ENCODE measurements around the gene WNT11.

The WNT11 gene

DNA sequence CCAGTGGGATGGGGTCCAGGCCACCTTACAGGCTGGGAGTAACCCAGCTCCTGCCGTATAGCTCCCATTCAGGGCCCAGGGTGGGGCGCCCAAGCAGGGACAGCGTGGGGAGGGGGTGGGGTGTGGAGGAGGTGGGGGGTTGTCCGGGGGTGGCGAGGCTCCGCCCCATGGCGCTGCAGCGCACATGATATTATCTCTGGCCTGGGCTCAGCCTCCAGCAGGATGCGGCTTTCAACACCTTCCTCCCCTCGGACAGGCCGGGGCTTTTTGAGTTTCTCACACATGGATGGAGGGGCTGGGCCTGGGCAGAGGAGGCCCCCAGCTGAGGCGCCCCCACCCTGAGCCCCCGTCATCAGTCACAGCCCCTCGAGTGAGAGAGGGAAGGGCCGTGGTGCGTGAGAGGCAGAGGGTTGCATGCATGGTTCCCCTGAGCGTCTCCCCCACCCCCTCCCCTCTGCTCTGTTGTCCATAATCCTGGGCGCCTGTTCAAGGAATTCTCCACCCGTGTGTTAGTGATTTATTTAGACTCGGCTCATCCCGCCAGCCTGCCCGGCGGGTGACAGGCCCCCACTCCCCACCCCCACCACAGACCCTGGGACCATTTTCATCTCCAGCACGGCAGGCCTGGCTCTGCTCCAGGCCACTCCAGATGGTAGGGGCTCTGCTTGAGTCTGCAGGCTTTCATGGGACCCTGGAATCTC, 44.9 kb downstream of the WNT11 start:
- DNase-seq (ENCODE audit: extremely low read depth, low read depth): no peak
- TF ChIP-seq CTCF (IDR thresholded peaks at IDR 0.05; ENCODE audit: low read depth, low read length): no peak

GRCh38 chr11:76160856-76161255, 45.4 kb downstream of the WNT11 start:
- DNase-seq (ENCODE audit: extremely low read depth, low read depth): no peak
- TF ChIP-seq CTCF (IDR thresholded peaks at IDR 0.05; ENCODE audit: low read depth, low read length): no peak

DNA sequence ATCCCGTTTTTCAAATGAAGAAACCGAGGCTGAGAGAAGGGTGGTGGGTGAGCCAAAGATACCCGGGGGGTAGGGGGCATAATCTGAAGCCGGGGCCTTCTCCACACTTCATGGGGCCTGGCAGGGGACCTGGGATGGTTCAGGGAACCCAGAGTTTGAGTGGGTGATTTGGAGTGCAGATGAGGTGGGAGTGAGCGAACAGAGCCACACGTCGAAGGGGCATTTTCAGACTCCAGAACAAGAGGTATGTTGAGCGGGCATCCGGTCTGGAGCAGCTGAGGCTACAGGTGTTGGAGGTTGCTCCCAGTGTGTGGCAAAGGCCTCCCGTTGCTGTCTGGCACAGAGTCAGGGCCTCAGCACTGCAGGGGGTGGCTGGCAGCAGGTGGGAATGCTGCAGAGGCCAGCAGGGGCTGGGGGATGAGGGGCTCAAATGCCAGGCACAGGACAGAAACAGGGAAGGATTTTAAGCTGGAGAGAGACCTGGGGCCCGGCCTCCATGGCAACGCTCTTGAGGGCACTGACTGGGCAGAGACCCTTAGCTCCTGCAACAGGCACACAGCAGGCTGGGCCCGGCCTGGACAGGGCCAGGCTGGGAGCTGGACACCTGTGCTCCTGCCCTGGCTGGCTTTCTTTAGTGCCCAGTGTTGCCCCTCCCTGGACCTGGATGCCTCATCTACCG, 46.2 kb downstream of the WNT11 start:
- TF ChIP-seq CTCF (IDR thresholded peaks at IDR 0.05; ENCODE audit: low read depth, low read length): no peak
- DNase-seq (ENCODE audit: extremely low read depth, low read depth): no peak

- DNase-seq (ENCODE audit: extremely low read depth, low read depth): no peak
- no peak for TF ChIP-seq CTCF (IDR thresholded peaks at IDR 0.05; ENCODE audit: low read depth, low read length)
Observed at GRCh38 chr11:76159303-76159937, 46.9 kb downstream of the WNT11 start.

DNA sequence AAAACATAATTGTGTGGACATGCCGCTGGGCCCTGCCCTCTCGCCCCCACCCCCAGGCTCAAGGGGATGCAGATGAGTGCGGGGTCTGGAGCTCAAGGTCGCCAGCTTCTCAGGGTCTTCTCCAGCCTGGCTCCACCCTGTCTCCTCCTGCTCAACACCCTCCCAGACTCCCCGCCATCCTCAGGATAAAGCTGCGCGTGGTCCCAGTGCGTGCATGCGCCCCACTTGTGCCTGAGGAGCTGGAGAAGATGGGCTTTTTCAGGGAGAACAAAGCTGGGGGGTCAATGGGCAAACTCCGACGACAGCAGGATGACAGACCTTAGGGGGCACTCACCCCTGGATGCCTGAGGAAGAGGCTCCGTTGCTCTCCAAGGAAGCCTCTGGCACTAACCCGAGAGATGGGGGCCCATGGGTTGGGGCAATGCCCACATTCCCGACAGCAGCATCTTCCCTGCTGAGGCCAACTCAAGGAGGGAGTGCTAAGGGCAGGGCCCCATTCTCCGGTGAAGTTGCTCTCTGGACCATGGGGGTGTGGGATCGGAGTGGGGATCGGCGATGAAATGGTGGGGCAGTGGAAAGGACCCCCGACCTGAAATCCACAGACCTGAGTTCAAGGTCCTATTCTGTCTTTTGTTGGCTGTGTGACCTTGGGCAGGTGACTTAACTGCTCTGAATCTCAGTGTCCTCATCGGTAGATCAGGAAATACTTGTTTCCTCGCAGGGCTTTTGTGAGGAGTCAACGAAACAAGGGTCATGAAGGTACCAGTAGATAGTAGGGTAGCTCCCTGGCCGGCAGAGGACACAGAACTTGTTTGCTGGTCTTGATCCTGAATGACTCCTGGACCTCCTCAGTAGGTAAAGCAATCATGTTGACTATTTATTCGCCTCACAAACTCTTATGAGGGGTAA, 47.7 kb downstream of the WNT11 start:
- TF ChIP-seq CTCF (IDR thresholded peaks at IDR 0.05; ENCODE audit: low read depth, low read length): no peak
- no peak for DNase-seq (ENCODE audit: extremely low read depth, low read depth)

DNA sequence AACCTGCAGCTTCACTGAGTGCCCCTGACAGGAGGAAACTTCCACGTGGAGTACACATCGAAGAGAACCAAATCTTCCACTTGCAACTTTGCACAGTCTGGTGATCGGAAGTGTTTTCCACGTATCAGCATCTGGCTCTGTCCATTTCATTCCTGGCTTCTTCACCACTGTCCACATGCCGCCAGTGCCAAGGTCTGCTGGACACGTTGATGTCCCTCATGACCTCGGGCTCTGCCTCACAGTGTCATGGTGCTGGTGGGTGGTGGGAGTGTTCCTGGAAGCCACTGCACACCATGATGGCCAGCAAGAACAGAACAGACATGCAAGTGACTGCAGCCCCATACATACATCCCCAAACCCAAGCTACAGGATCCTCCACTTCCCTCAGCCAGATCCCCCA, 48.4 kb downstream of the WNT11 start:
- TF ChIP-seq CTCF (IDR thresholded peaks at IDR 0.05; ENCODE audit: low read depth, low read length): no peak
- DNase-seq (ENCODE audit: extremely low read depth, low read depth): no peak
